ENCODE results near the gene LRRC26.

Gene LRRC26

GRCh38 chr9:137199411-137200121, 29.7 kb upstream of the LRRC26 start:
- DNase-seq (ENCODE audit: low spot score): no peak

DNA sequence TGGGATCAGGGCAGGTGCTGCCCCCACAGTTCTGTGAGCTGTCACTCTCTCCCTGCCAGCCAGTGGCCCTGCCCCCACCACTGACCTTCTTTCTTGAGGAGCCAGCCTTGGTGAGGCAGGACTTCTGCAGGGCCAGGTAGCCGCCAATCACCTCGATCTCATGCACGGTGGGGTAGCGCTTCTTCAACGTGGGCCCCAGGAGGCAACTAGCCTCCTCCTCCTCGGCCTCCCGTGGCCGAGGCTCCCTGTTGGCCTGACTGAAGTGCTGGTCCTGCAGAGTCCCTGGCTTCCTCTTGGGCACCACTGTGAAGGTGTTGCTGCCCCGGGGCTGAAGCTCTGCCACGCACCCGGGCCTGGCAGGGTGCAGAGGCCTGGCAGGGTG, 29.0 kb upstream of the LRRC26 start:
- no peak for DNase-seq (ENCODE audit: low spot score)

GRCh38 chr9:137198051-137198901, 28.4 kb upstream of the LRRC26 start:
- DNase-seq (ENCODE audit: low spot score): no peak

DNA sequence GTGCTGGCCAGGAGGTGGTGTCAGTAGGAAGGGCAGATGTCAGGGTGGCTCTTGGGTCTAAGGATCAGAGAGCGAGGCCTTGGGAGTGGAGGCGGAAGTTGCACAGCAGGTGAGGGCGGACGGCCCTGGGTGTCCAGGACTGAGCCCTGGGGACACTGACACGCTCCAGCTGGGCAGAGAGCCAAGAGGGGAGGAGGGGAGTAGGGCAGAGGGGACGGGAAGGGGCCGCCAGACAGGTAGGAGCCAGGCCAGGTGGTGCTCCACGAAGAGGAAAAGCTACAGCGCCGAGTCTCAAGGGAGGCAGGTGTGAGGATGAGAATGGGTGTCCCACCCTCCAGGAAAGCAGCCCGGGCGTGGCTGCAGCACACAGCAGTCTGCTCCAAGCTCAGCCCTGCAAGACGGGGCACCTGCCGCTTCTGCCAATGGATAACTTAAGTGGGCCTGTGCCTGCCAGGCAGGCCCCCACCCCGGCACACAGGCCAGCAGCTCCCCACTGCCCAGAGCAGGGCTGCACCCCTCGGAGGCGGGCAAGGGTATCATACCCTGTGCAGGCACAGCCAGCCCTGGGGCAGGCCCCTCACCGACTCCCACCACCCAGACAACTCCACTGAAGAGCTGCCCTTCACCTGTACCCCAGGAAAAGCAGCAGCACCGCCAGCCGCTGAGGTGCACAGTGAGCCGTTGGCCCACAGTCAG, 25.8 kb upstream of the LRRC26 start:
- DNase-seq (ENCODE audit: low spot score): no peak

DNA sequence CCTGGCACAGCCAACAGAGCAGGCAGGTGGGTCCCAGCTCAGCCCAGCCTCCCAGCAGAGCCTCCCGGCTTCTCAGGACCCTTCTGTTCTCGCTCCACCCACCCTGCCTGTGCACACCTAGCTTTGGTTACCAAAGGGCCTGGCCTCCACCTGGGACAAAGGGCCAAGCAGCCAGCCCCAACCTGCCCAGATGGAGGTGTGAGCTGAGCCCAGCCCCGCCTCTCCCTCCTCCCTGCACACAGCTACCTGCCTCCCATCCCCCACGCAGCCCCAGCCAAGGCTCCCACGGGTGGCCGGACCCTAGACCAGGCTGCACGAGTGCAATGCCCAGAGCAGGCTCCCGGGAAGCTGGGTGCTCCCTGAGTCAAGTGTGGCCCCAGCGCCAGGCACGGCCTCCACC, 25.1 kb upstream of the LRRC26 start:
- DNase-seq (ENCODE audit: low spot score): no peak

DNA sequence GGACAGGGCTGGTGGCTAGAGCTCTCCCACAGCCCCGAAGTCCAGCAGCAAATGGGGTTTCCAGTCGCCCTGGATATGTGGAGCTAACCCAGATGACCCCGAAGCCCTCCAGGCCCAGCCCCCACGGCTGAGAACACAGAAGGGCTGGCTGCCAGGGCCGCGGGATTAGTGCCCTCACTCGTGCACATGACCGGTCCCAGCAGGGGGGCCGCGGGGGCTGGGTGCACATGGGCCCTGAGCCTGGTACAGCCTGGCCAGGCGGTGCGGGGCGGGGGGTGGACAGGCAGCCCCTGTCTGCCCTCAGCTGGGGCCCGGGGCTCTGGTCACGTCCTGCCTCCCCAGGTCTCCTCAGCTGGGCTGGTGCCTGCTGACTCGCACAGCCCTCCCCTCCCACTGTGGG, 24.5 kb upstream of the LRRC26 start:
- DNase-seq (ENCODE audit: low spot score): no peak

GRCh38 chr9:137193771-137194170, 23.9 kb upstream of the LRRC26 start:
- no peak for DNase-seq (ENCODE audit: low spot score)

- no peak for DNase-seq (ENCODE audit: low spot score)
Measured at GRCh38 chr9:137192859-137193258, 23.0 kb upstream of the LRRC26 start.

DNA sequence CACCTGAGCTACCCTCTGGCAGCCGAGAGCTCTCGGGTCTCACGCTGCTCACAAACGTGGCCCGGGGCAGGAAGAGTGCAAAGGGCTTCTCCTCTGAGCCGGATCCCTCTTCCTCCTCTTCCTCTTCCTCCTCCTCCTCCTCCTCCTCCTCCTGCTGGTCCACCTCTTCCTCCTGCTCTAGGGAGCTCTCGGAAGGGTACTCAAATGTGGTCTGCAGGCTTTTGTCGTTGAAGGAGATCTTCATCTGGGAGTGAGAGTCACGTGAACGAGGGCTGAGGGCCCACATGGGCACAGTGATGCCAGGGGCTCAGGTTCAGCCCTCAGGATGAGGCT, 22.6 kb upstream of the LRRC26 start:
- no peak for DNase-seq (ENCODE audit: low spot score)

- no peak for DNase-seq (ENCODE audit: low spot score)
Measured at GRCh38 chr9:137191691-137192447, 22.0 kb upstream of the LRRC26 start.

DNA sequence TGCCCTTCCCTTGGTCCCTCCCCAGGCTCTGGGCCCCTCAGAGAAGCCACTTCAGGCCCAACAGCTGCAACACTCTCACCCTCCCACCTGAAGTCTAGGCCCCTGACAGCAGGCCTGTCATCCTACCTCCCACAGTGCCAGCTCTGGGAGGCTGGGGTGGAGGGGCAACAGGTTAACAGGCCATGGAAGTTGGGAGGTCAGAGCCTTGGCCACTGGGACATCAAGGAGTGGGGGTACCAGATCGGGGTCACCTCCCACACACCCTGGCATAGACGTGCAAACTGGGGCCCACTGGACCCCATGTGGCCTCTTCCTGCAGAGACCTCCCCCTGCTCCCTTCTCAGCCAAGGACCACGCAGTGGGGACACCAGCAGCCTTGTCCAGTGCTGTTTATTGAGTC, 21.4 kb upstream of the LRRC26 start:
- no peak for DNase-seq (ENCODE audit: low spot score)

DNA sequence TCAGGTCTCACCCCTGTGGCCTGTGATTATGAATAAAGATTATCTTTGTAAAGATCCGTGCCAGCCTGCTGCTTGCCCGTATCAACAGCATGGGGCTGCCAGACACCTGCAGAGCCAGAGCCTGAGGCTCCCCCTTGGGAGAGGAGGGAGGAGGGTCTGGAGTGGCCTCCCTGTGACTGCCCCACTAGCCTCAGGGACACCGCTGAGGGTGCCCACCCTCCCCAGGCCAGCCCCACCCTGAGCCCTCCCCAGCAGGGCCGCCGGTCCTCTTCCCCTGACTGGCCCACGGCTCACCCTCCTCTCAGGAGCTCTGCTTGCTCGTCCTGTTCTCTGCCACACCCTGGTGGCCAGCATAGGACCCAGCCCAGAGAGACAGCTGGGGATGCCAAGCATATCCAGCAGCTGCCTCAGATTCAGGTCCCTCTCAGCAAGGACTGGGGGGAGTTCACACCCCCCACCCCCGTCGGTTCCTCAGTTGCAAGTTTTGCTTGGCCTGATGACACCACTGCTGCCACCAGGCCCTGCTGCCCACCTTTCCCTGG, 20.5 kb upstream of the LRRC26 start:
- no peak for DNase-seq (ENCODE audit: low spot score)

DNA sequence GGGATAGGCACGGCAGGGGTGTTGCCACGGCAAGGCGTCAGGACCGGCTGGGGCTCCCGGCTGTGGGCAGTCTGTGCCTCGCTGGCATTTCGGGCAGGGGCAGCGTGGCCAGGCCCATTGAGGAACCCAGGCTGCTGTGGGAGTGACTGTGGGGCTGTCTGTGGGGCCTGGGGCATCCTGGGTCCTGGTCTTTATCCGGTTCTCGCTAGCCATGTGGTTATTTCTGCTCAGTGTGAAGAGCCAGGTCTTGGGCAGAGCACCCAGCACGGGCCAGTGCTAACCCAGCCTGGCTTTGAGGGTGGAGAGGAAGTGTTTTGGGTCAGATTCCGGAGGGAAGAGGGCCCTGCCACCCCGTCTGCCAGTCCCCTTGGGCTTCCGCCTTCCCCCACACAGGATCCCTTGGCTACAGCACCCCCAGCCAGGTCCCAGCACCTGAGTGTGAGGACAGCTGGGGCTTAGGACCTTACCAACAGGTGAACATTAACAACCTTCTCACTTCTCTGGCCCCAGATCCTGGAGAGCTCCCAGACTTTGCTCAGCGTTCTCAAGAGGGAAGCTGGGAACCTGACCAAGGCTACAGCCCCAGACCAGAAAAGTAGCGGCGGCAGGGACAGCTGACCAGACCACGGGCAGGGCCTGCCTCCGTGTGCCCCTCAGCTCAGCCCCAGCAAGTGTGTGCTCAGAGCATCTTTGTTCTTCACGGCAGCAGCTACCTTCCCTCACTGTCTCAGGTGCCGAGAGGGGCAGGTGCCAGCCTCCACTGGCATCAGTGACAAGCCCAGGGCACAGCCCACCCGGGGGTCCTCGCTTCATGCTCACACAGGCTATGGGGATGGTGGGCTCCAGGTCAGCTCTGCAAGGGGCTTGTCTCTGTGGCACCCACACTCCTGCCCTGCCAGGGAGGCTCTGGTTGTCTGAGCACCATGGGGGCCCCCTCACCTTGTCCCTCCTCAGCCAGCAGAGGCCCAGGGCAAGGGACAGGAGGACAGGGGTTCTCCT, 19.7 kb upstream of the LRRC26 start:
- DNase-seq (ENCODE audit: low spot score): no peak

- DNase-seq (ENCODE audit: low spot score): peak; percentile 91
Measured at GRCh38 chr9:137188490-137189296, 18.8 kb upstream of the LRRC26 start, which contains the start of the genes ANAPC2 and SSNA1. ANAPC2 (minus strand) TSS chr9:137188560; CDS start chr9:137188532, 28 bp downstream. SSNA1 (plus strand) TSS chr9:137188676; CDS start chr9:137188727, 51 bp downstream.

DNA sequence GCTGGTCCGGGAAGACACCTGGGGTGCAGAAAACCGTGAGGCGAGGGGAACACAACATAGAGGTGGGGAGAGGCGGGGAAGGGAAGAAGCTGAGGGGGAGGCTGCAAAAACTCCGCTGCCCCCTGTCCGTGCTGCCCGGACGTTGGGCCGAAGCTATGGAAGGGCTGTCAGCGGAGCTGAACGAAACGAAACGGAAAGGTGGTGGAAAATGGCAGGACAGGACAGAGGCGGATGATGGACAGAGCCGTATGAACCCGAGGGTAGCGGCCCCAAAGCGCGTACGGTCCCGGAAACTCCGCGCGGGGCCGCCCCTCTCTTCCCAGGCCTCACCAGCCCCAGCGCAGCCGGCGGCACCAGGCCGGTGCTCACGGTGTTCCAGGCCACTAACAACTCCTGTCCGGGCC, 18.2 kb upstream of the LRRC26 start:
- DNase-seq (ENCODE audit: low spot score): no peak

GRCh38 chr9:137187386-137187785, 17.5 kb upstream of the LRRC26 start:
- no peak for DNase-seq (ENCODE audit: low spot score)

- no peak for DNase-seq (ENCODE audit: low spot score)
Measured at GRCh38 chr9:137186385-137186784, 16.5 kb upstream of the LRRC26 start.

DNA sequence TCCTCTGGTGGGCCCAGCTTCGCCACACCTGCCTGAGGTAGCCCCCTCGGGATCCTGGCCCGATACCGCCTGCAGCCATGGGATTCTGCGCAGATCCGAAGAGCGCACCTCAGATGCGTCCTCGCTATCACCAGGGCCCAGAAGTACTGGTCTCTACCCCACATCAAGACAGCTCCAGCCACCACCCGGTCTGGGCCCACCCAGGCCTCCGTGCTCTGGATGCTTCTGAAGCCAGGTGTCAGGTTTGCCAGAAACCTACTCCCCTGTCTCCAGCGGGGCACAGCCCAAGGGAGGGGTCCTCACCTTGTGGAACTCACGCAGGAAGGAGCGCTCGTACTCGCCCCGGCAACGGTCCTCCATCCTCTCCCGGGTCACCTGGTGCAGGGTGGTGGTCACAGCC, 16.1 kb upstream of the LRRC26 start:
- DNase-seq (ENCODE audit: low spot score): no peak

GRCh38 chr9:137184881-137185660, 15.2 kb upstream of the LRRC26 start:
- no peak for DNase-seq (ENCODE audit: low spot score)

Data from kidney capillary endothelial cell (primary cell).